NCI-H82 treated with DMSO at 0.1 percent for 48 hours (cell line): ENCODE results near the gene MRPL2.

Experiments used
- DNase-seq: peaks from one replicate; lab custom pipeline; 2025; ENCODE audit not compliant: unreplicated experiment; lab: John Stamatoyannopoulos, UW

Gene MRPL2

GRCh38 chr6:43021270-43022047, 37.8 kb downstream of the MRPL2 start, which contains the start of gene RRP36:
TSS of gene RRP36 (plus strand) at chr6:43021623. CDS start at chr6:43021655, 32 bp downstream.
- DNase-seq, result peak; percentile 31

- peak; percentile 64 for DNase-seq
Measured at GRCh38 chr6:43020847-43021246, 38.4 kb downstream of the MRPL2 start.

DNA sequence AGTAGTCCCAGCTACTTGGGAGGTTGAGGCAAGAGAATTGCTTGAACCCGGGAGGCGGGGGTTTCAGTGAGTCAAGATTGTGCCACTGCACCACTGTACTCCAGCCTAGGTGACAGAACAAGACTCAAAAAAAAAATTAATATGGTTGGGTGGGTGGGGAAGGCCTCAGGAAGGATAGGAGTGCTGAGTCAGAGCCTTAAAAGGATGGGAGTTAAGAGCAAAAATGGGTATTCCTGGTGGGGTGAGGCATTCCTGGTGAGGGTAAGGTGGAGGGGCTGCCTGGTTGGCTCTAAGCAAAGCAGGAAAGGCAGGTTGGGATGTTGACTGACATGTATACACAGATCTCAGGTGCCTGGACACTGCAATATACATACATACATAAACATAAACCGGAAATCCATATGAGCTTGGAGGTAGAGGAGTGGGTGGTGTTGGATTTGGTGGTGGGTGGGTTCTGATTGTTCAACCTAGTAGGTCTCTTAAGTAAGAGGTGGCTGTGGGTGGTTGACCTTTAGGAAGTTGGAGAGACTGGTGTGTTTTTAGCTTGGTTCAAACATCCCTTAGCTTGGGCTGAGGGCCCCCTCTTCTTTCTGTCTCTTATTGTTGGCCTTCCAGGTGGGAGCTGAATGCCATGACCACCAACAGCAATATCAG, 39.1 kb downstream of the MRPL2 start:
- DNase-seq, result no peak

DNA sequence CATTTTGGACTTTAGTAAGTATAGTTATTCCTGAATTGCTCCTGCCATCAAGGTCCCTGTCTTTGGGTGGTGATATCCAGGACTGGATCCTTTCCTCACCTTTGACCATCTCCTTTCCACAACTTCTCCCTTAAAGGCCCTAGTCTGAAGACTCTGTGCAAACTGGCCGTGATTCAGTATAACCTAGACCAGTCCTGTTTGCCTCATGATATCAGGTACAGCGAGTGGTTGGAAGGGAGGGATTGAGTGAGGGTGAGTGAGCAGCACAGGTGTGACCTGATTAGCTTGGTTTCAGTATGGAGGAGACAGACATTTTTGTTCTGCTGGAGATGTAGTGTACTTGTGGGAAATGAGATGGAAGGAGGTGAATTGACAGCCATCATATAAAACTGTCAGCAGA, 40.1 kb downstream of the MRPL2 start:
- DNase-seq, result no peak

- no peak for DNase-seq
Measured at GRCh38 chr6:43016943-43017334, 42.3 kb downstream of the MRPL2 start.

GRCh38 chr6:43016176-43016942, 42.9 kb downstream of the MRPL2 start:
- DNase-seq, result no peak

DNA sequence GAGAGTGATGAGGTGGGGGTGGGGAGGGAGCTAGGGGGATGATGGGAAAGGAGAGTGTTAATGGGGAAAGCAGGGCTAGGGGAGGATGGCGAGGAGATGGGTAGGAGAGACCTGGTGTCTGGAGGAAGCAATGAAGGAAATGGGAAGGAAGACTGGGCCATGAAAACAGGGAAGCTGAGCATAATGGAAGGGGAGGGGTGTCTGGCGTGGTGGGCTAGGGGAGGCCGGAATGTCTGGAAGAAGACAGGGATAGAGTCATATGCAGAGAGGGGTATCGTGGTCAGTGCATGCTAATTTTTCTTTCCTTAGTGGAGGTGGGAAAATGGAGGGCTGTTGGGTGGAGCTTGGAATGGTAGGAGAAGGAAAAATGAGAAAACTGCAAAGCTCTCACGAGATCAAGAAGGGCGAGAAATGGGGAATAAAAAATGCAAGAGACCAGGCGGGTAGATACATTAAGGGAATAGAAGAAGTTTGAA, 44.8 kb downstream of the MRPL2 start:
- no peak for DNase-seq

DNA sequence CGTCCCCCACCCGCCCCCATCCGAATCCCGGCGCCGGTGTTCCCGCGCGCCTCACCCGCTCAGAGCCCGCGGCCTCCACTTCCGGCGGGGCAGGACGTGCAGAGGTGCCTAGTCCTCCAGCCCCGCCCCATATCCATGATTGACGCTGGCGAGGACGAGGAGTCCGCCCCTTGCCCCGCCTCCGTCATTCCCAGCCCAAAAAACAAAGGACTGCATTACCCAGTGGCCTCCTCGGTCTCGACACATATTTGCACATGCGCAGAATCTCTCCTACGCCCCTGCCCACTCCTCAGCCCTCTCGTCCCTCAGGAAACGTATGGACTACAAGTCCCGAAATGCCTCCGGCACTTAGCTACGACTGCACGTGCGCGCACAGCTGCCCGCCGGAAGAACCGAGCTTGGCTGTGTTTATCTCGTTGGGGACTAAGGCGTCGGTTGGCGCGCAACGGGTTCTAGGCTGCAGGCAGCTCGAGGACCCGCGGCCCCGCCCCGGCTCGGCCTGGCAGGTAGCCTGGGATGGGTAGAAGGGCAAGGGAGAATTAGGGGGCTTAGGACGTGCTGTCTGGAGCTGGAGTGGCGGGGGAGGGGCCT, 45.3 kb downstream of the MRPL2 start, which contains the start of the genes KLHDC3 and MEA1:
KLHDC3 (plus strand) TSS at position 407 of the 591 bp plus-strand sequence. CDS start 2,944 bp downstream, outside the sequence.
MEA1 (minus strand) TSS at position 104 of the 591 bp plus-strand sequence. CDS start 133 bp downstream, outside the sequence.
- peak; percentile 100 for DNase-seq

DNA sequence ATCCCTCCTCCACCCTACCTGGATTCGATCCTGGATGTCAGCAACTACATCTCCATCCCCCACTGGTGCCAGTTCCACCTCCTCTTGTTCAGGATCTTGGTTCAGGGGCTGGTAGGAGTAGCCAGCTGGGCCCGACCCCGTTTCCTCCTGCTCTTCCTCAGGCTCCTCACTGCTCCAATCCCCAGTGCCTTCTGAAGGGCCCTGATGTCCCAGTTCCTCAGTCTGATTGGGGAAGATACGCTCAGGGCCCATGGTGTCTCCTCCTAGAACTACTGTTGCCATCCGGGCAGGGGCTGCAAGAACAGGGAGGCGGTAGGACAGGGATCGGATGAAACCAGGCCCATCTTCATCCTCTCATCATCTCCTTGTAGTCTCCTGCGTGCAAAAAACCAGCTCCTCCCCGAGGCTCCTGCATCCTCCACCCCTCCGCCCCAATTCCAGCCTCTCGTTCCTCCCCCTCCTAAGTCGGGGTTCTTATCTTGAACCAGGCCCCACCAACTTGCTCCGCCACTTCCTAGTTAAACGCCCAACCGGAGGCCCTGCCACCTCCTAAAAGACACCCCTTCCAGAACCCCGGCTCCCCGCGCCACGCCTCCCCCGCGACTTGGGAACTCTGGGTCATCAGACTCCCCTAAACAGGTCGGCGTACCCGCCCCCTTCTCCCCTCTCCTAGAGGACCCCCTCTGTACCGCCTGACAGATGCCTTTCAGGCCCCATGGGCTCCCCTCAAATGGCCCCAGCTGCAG, 46.0 kb downstream of the MRPL2 start:
- no peak for DNase-seq

DNA sequence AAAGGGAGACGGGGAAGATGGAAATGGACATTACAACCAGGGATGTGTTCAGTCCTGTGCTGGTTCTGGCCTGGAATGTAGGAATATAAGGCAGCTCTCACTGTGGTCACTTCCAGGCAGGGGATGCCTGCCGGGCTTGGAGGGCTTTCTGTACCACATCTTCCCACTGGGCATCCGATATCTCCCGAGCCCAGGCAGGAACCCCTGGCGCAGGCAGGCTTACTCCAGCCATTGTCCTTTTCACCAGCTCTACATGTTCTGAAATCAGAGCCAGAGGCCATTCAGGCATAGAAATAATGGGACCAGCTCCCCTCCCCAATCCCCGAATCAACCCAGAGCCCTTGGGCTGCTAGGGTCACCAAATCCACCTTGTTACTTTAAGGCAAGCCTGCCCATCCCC, 46.9 kb downstream of the MRPL2 start:
- DNase-seq, result no peak

DNA sequence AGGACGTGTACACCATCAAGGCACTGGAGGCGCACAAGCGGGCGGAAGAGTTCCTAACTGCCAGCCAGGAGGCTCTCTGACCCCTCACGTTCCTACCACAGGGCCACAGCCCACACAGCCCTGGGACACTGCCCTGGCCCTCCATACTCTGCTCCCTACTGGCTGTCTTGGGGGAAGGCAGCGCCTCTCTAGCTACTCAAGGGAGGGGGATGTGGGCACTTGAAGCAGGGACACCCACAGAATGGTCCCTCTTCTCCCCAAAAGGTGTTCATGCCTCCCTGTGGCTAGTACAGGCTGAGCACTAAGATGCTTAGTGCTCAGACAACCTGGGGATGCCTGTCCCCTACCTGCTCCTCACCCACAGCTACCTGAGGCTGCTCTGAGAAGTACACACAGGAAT, 48.0 kb downstream of the MRPL2 start:
- DNase-seq, result no peak

GRCh38 chr6:43009124-43009523, 50.1 kb downstream of the MRPL2 start:
- DNase-seq, result peak; percentile 9

- no peak for DNase-seq
Measured at GRCh38 chr6:43007126-43007525, 52.1 kb downstream of the MRPL2 start.

- no peak for DNase-seq
Measured at GRCh38 chr6:43006251-43006650, 53.0 kb downstream of the MRPL2 start.

DNA sequence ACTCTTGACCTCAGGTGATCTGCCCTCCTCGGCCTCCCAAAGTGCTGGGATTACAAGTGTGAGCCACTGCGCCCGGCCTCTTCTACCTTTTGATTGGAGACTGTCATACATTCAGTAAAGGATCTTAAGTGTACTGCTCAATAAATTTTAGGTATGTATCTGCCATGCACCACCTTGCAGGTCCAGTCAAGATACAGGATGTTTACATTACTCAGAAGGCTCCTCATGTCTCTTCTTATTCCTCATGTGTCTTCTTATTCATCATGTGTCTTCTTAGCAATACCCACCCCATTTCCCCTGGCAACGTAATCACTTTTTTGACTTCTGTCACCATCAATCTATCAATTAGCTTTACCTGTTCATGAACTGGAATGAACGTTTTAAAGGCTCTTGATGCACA, 53.4 kb downstream of the MRPL2 start:
- DNase-seq, result no peak
